Measurements from ENCODE around the gene KRTAP10-12.

Gene KRTAP10-12

GRCh38 chr21:44734841-44735240, 37.9 kb downstream of the KRTAP10-12 start:
- no peak for DNase-seq

- DNase-seq: no peak
Observed at GRCh38 chr21:44735821-44736220, 38.8 kb downstream of the KRTAP10-12 start.

GRCh38 chr21:44736291-44737004, 39.5 kb downstream of the KRTAP10-12 start:
- DNase-seq: no peak

DNA sequence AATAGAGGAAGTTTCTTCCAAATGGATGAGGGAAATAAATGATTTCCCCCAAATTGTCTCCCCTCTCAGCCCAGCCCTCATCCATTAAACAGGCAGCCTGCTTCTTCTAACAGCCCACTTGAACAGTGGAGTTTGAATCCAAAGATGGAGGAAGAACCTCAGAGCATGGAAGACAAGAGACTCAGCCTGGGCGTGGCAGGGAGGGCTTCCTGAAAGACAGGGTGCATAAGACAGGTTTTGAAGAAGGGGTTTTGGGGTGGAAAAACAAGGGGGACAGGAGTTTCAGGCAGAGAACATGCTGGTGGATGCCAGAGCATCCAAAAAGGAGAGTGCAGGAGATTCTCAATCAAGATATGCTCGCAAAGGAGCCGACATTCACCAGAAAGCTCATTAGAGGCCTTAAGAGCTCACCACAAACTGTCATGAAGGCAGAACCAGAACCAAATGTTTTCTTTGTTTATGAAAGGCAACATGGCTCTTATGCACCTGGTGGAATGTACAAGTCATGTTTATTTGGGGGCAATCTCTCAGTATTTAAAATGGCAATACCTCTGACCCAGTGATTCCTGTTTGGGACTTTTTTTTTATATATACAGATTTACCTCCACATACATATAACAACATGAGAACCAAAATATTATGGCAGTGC, 40.9 kb downstream of the KRTAP10-12 start:
- no peak for DNase-seq

DNA sequence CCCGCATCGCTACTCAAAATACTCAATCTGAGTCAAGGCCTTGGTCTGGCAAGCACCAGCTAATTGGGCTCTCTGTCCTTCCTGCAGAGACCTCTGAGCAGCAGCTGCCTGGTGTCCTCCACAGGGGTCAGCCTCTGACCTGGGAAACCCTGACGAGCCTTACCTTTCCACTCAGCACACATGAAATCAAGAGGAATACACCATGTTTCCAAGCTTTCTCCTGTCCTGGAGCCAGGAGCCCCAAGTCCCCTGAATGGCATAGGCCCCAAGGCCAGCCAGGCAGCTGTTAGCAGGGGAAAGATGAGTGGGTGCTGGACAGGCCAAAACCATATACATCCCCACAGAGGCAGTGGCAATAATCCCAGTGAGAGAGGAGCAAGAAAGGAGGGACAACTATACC, 41.6 kb downstream of the KRTAP10-12 start:
- no peak for DNase-seq

DNA sequence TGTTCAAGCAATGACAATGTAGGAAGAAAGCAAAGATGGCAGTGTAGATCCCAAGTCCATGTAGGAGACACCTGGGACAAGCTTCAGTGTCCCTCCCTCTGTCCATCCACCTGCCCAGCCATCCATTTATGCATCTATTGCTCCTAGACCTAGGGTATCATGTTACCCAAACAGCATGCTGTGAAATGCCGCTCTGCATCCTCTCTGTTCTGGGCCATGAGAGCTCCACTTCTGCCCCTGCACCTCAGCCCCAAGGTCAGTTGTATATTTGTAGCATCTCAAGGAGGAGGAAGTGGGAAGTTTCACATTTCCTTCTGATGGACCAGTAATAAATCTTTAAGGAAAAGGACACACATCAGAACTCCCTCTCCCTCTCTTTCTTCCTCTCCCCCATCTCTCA, 42.3 kb downstream of the KRTAP10-12 start:
- no peak for DNase-seq

- DNase-seq: no peak
Observed at GRCh38 chr21:44740742-44741141, 43.8 kb downstream of the KRTAP10-12 start.

DNA sequence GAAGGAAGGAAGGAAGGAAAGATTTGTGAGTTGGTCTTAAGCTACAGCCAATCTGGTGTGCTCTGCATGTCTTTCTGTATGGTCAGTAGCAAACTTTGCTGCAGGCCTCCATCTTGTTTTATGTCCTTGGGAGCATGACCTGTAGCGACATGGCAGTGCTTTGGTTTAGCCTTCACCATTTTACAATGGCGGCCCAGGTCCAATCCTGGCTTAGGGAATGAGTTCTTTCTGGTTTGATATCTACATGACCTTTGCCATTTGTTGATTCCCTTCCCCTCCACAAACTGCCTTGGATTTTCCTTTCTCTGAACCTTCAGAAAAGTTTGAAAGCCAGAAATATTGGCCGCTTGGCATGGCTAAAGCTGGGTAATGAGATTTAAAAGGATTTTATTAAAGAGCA, 44.9 kb downstream of the KRTAP10-12 start:
- no peak for DNase-seq

GRCh38 chr21:44742418-44743153, 45.6 kb downstream of the KRTAP10-12 start:
- DNase-seq: no peak
